ENCODE results near the gene MPI.
A peak's percentile ranks its signal among the peaks of the same experiment; 100 is the strongest.

The MPI gene
- long read RNA-seq, donor 1, full-length matches to known transcripts, result 33 of 33 reads
- long read RNA-seq, donor 1, partial matches to known transcripts, result 0 of 33 reads
- long read RNA-seq, donor 1, other reads (novel, unspliced or antisense), result 0 of 33 reads
- long read RNA-seq, donor 2, full-length matches to known transcripts, result 21 of 21 reads
- long read RNA-seq, donor 2, partial matches to known transcripts, result 0 of 21 reads
- long read RNA-seq, donor 2, other reads (novel, unspliced or antisense), result 0 of 21 reads
- long read RNA-seq, donor 3, transcript MPI-214 (1 exons, 2,795 nt), result major isoform, 6 of 7 reads
- long read RNA-seq, donor 3, partial matches to known transcripts, result 0 of 7 reads
- long read RNA-seq, donor 3, other reads (novel, unspliced or antisense), result 0 of 7 reads
- long read RNA-seq, donor 4, full-length matches to known transcripts, result 14 of 14 reads
- long read RNA-seq, donor 4, partial matches to known transcripts, result 0 of 14 reads
- long read RNA-seq, donor 4, other reads (novel, unspliced or antisense), result 0 of 14 reads
- long read RNA-seq, donor 5, full-length matches to known transcripts, result 29 of 29 reads
- long read RNA-seq, donor 5, partial matches to known transcripts, result 0 of 29 reads
- long read RNA-seq, donor 5, other reads (novel, unspliced or antisense), result 0 of 29 reads
- long read RNA-seq, donor 6, full-length matches to known transcripts, result 24 of 24 reads
- long read RNA-seq, donor 6, partial matches to known transcripts, result 0 of 24 reads
- long read RNA-seq, donor 6, other reads (novel, unspliced or antisense), result 0 of 24 reads
- long read RNA-seq, donor 7, result 0 reads
- long read RNA-seq, donor 8, full-length matches to known transcripts, result 19 of 31 reads
- long read RNA-seq, donor 8, partial matches to known transcripts, result 6 of 31 reads
- long read RNA-seq, donor 8, other reads (novel, unspliced or antisense), result 6 of 31 reads

- DNase-seq, result peak; percentile 87
These were observed at the start of gene MPI for GRCh38 chr15:74889883-74890664. Gene MPI, plus strand, starts transcription at chr15:74890042. Its CDS starts 32 bp downstream, at chr15:74890074.

GRCh38 chr15:74840851-74841775 lies 48.7 kb upstream of the MPI start:
- no peak for DNase-seq

- no peak for DNase-seq
These were observed 47.9 kb upstream of the MPI start for GRCh38 chr15:74841891-74842373.

GRCh38 chr15:74842581-74843444 lies 47.0 kb upstream of the MPI start, which contains the start of gene ULK3:
Gene ULK3, minus strand, starts transcription at chr15:74843156. Its CDS starts 51 bp downstream, at chr15:74843105.
- DNase-seq, result peak; percentile 96

GRCh38 chr15:74843445-74843828 lies 46.4 kb upstream of the MPI start:
- no peak for DNase-seq

GRCh38 chr15:74843891-74844299 lies 45.9 kb upstream of the MPI start:
- no peak for DNase-seq

GRCh38 chr15:74844319-74845207 lies 45.3 kb upstream of the MPI start:
- DNase-seq, result no peak

GRCh38 chr15:74845208-74845568 lies 44.7 kb upstream of the MPI start:
- no peak for DNase-seq

GRCh38 chr15:74845581-74845980 lies 44.3 kb upstream of the MPI start:
- no peak for DNase-seq

- peak; percentile 45 for DNase-seq
These were observed 42.4 kb upstream of the MPI start for GRCh38 chr15:74847432-74847831.

GRCh38 chr15:74850393-74850792 lies 39.4 kb upstream of the MPI start:
- DNase-seq, result no peak

GRCh38 chr15:74851960-74852359 lies 37.9 kb upstream of the MPI start:
- DNase-seq, result no peak

- DNase-seq, result no peak
These were observed 35.3 kb upstream of the MPI start for GRCh38 chr15:74854453-74855022.

- no peak for DNase-seq
These were observed 34.0 kb upstream of the MPI start for GRCh38 chr15:74855857-74856256.

- DNase-seq, result no peak
These were observed 33.3 kb upstream of the MPI start for GRCh38 chr15:74856537-74856936.

GRCh38 chr15:74857082-74857655 lies 32.7 kb upstream of the MPI start:
- DNase-seq, result no peak

GRCh38 chr15:74857671-74858368 lies 32.0 kb upstream of the MPI start:
- DNase-seq, result no peak

GRCh38 chr15:74858369-74858740 lies 31.5 kb upstream of the MPI start:
- DNase-seq, result no peak

Data from right kidney (tissue), 9 donors.